Measurements from ENCODE around the gene OLFM1. TPM values are rescaled to one million over a fixed set of nuclear protein-coding genes. Genes with fewer than 3 reads are reported as not detected.

Gene OLFM1
- total RNA-seq, 1 donor from 2014 or later = 10.0 TPM

DNA sequence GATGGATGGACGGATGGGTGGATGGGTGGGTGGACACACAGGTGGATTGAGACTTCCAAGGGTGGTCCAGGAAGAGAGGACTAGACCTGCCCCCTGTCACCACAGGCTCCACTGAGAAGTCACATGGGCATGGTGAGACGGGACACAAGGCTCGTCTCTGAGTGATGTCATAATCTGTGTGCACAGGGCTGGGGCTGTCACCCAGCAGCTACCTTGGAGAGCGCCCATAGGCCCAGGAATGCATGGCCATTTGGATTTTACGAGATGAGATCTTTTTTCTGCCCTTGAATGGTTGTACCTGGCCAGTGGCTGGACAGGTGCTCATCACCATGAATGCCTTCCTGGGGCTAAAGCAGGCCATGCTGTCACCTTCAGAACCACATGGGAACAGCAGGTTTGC, 3.1 kb downstream of the OLFM1 start:
- TF ChIP-seq, protein P1, sequence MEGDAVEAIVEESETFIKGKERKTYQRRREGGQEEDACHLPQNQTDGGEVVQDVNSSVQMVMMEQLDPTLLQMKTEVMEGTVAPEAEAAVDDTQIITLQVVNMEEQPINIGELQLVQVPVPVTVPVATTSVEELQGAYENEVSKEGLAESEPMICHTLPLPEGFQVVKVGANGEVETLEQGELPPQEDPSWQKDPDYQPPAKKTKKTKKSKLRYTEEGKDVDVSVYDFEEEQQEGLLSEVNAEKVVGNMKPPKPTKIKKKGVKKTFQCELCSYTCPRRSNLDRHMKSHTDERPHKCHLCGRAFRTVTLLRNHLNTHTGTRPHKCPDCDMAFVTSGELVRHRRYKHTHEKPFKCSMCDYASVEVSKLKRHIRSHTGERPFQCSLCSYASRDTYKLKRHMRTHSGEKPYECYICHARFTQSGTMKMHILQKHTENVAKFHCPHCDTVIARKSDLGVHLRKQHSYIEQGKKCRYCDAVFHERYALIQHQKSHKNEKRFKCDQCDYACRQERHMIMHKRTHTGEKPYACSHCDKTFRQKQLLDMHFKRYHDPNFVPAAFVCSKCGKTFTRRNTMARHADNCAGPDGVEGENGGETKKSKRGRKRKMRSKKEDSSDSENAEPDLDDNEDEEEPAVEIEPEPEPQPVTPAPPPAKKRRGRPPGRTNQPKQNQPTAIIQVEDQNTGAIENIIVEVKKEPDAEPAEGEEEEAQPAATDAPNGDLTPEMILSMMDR (IDR thresholded peaks at IDR 0.05; ENCODE audit: borderline replicate concordance) = no peak
- no peak for DNase-seq
- intact Hi-C loops (cut with micrococcal nuclease) = loop anchor here (10.0 kb wide), 1 partner anchor 254 kb away; no protein-coding TSS in a partner anchor
- Histone ChIP-seq H3K9me3 (replicated peaks) (no peaks in the 10 kb centered on the region), H3K4me1 (peaks cover 33% of the 10 kb centered on the region), H3K4me3 (no peak overlapping the region), H3K36me3 (no peaks in the 10 kb centered on the region), H3K27ac (replicated peaks) (no peak overlapping the region), H3K27me3 (ENCODE audit: low read depth) (peaks cover 77% of the 10 kb centered on the region)

DNA sequence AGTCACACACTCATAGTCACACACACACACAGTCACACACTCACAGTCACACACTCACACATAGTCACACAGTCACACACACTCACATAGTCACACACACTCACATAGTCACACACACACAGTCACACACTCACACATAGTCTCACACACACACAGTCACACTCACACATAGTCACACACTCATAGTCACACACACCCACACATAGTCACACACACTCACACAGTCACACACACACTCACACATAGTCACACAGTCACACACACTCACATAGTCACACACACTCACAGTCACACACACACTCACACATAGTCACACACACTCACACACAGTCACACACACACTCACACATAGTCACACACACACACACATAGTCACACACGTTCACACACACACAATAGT, 4.1 kb downstream of the OLFM1 start:
- intact Hi-C loops (cut with micrococcal nuclease) = loop anchor here (10.0 kb wide), 1 partner anchor 253 kb away; no protein-coding TSS in a partner anchor
- no peak for DNase-seq
- Histone ChIP-seq H3K4me1 (peaks cover 23% of the 10 kb centered on the region), H3K9me3 (replicated peaks) (no peaks in the 10 kb centered on the region), H3K36me3 (no peaks in the 10 kb centered on the region), H3K27ac (replicated peaks) (no peak overlapping the region), H3K4me3 (no peak overlapping the region), H3K27me3 (ENCODE audit: low read depth) (peaks cover 75% of the 10 kb centered on the region)
- TF ChIP-seq, protein P1 (IDR thresholded peaks at IDR 0.05; ENCODE audit: borderline replicate concordance) = no peak

DNA sequence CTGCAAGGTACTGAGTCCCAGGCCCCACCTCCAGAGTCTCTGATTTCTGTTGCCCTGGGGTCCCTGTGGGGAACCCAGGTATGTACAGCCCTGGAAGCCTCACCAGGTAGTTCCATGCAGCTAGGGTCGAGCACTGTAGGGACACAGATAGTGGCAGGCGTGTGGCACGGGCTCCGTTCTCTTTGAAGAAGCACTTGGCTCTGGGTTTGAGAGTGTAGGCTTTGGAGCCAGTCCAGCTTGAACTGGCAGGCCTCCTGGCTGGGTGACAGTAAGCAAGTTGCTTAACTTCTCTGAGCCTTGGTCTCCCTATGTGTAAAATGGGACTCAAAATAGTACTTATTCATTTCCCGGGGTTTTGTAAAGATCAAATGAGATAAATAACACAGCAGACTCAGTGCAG, 5.6 kb downstream of the OLFM1 start:
- H3K27ac ChIP-seq (replicated peaks) = no peak overlapping the region
- DNase-seq = no peak
- H3K36me3 ChIP-seq = no peaks in the 10 kb centered on the region
- H3K9me3 ChIP-seq (replicated peaks) = no peaks in the 10 kb centered on the region
- no peak overlapping the region for H3K4me3 ChIP-seq
- H3K27me3 ChIP-seq (ENCODE audit: low read depth) = peaks cover 62% of the 10 kb centered on the region
- TF ChIP-seq, protein P1 (IDR thresholded peaks at IDR 0.05; ENCODE audit: borderline replicate concordance) = no peak
- peaks cover 12% of the 10 kb centered on the region for H3K4me1 ChIP-seq
- intact Hi-C loops (cut with micrococcal nuclease) = loop anchor here (10.0 kb wide), 1 partner anchor 252 kb away; no protein-coding TSS in a partner anchor

DNA sequence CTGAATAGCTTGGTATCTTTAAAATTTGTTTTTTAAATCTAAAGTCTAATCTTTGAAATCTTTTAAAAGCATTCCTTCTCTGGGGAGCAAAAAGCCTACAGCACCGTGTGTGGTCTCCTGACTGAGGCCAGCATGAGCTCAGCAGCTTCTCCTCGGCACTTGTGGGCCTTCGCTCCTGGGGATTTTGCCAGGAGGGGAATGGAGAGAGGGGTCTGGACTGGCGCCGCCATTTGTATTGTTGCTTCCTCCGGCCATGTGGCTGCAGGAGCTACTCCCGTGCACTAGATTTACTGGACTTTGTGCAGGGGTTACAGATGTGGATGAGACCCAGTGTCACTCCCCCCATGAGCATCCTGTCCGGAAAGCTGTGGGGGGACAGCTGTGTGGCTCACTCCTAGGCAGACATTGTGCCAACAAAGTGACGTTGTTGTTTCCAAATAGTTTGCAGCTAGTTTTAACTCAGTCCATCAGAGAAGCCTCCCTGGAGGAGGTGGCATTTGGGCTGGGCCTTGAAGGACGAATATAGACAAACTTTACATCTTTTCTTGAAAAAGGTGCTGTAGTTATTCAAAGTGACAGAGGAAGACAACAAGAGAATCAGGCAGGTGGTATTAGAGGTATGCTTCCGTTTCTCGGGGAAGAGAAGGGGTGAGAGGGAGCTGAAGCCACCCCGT, 6.6 kb downstream of the OLFM1 start:
- Histone ChIP-seq H3K4me1 (peaks cover 2% of the 10 kb centered on the region), H3K27ac (replicated peaks) (no peak overlapping the region), H3K9me3 (replicated peaks) (no peaks in the 10 kb centered on the region), H3K36me3 (no peaks in the 10 kb centered on the region), H3K4me3 (no peak overlapping the region), H3K27me3 (ENCODE audit: low read depth) (peaks cover 53% of the 10 kb centered on the region)
- intact Hi-C loops (cut with micrococcal nuclease) = loop anchor here (10.0 kb wide), 1 partner anchor 251 kb away; no protein-coding TSS in a partner anchor
- DNase-seq = no peak
- TF ChIP-seq, protein P1 (IDR thresholded peaks at IDR 0.05; ENCODE audit: borderline replicate concordance) = no peak

DNA sequence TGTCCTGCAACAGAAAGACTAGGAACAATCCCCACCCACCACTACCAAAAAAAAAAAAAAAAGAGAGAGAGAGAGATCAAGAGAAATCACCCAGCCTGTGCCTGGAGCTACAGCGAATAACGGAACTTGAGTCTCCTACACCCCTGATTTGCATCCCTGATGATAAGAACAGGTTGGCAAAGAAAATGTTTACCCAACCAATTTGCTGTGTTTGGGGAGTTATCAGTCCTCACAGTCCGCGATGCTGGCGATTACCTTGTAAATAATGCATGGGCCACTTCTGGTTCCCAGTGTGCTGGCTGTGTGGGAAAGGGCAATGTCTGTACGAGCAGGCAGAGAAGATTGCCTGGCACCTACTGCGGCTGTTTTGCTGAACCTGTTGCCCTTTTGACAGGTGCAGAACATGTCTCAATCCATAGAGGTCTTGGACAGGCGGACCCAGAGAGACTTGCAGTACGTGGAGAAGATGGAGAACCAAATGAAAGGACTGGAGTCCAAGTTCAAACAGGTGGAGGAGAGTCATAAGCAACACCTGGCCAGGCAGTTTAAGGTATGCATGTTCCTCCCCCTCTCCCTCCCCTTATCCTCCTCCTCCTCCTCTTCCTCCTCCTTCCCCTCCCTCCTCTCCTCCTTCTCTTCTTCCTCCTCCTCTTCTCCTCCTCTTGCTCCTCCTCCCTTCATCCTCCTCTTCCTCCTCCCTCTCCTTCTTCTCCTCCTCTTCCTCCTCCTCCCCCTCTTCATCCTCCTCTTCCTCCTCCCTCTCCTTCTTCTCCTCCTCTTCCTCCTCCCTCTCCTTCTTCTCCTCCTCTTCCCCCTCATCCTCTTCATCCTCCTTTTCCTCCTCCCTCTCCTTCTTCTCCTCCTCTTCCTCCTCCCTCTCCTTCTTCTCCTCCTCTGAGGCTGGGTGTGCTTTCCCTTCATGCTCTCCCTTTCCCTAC, 8.3 kb downstream of the OLFM1 start:
- Histone ChIP-seq H3K4me1 (no peaks in the 10 kb centered on the region), H3K36me3 (no peaks in the 10 kb centered on the region), H3K4me3 (no peak overlapping the region), H3K9me3 (replicated peaks) (no peaks in the 10 kb centered on the region), H3K27ac (replicated peaks) (no peak overlapping the region), H3K27me3 (ENCODE audit: low read depth) (peaks cover 46% of the 10 kb centered on the region)
- DNase-seq = no peak
- intact Hi-C loops (cut with micrococcal nuclease) = loop anchor here (10.0 kb wide), 1 partner anchor 249 kb away; no protein-coding TSS in a partner anchor
- TF ChIP-seq, protein P1 (IDR thresholded peaks at IDR 0.05; ENCODE audit: borderline replicate concordance) = no peak

All from left ventricle myocardium inferior (tissue), 1 donor.